ENCODE data around the gene PPL.

The PPL gene

DNA sequence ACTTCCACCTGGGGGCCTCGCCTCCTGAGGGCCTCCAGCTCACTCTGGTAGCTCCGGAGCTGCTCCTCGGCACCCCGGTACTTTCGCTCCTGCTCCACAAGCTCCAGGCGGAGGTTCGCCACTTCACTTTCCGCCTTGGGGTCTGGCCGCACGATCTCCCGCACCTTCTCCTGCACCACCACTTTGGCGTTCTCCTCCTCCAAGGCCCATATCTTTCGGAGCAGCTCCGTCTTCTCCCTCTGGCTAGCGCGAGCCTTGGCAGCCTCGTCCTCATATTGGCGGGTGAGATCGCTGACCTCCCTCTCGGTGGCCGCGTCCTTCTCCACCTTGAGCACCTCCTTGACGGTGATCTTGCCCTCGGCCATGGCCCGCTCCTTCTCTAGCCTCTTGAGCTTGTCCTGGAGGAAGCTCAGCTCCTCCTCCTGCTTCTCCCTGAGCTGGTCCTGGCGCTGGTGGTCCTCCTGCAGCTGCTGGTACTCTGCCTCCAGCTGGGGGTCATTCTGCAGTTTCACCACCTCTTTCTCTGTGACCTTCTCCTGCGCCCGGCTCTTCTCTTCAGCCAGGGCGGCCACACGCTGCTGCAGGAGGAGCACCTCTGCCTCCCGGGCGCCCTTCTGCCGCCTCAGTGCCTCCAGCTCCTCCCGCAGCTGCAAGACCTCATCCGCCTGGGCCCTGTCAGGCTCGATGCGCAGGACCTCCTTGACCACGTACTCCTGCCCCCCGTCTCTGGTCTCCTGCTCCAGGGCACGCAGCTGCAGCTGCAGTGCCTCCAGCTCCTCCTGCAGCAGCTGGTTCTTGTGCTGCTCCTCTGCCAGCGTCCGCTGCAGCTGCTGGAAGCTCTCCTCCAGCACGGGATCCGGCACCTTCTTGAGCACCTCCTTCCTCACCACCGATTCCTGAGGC is 51.7 kb downstream of the PPL start:
- no peak for DNase-seq

DNA sequence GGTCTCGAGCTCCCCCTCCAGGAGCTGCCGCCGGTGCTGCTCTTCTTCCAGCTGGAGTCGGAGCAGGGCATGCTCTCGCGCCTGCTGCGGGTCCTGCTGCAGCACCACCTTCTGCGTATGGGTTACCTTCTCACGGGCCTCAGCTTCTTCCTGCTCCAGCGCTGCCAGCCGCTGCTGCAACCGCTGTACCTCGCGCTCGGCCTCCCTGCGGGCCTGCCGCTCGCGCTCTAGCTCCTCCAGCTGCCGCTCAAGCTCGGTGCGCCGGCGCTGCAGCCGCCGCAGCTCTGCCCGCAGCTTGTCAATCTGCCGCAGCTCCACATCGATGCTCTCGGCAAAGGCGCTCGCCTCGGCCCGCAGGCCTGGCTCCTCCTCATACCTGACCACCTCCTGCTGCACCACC is 52.7 kb downstream of the PPL start:
- no peak for DNase-seq

DNA sequence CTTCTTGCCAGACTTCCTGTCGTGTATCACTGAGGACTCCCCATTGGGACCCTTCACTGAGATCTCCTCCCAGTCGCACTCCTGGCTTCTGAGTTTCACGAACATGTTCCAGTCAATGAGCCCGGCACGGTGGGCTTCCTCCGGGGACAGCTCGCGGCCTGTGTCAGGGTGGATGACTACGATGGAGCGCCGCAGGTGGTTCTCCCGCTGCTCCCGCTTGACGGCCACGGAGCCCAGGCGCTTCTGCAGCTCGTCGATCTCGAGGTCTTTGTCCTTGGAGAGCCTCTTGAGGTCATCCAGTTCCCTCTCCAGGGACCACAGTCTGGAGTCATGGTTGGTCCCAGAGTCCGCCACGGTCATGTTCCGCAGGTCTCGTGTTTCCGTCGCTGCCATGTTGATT is 53.4 kb downstream of the PPL start:
- no peak for DNase-seq

DNA sequence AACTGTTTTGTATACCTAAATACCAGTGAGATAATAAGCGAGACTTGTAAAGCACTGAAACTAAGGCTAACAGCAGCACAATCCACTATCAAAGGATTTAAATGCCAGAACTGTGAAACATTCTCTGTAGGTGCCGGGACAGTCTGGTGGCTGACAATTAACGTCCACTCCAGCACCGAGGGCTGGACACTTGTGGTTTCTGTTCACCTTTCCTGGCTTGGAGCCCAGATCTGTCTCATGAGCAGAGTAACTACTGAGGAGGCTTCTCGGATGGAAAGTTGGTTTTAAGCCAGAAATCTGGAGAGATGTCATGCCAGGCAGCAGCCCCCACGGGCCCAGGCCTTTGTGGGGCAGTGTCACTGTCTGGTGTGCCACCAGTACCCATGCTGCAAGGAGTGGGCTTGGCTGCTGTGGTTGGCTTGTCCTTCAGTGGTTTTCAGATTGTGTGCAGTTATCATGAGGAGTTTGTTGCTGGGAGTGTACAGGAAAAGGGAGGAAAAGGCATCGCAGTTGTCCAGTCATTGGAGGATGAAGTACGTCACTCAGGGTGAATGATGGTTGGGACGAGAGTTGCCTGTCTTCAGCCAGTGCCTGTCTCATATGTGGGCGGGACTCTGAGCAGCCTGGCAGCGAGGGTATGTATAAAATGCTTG is 54.2 kb downstream of the PPL start:
- no peak for DNase-seq

DNA sequence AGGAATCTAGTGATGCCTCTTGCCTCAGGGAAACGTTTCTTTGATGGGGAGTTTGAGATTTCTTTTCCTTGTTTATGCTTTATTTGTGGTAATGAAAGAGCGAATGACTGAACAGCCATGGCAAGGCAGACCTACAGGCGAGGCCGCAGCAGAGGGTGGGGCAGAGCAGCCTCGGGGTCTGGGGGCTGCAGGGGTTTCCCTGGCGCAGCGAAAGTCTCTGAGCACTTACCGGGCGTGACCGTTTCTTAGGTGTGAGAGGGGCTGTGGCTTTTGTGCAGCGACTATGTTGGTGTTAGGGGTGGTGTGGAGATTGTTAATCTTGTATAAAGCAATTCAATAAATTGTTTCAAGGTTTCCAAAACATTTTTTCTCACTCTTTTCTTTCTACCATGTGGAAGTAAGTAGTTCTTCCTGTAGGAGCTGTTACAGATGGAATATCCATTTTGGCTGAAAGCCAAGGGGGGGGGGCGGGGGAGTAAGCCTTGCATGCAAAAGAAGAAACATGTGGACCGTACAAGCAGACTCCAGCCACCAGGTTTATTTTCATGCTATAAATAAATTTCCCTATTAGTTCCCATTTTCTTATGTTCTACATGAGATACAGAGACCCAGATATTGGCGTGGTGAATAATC is 54.8 kb downstream of the PPL start:
- DNase-seq, result no peak

DNA sequence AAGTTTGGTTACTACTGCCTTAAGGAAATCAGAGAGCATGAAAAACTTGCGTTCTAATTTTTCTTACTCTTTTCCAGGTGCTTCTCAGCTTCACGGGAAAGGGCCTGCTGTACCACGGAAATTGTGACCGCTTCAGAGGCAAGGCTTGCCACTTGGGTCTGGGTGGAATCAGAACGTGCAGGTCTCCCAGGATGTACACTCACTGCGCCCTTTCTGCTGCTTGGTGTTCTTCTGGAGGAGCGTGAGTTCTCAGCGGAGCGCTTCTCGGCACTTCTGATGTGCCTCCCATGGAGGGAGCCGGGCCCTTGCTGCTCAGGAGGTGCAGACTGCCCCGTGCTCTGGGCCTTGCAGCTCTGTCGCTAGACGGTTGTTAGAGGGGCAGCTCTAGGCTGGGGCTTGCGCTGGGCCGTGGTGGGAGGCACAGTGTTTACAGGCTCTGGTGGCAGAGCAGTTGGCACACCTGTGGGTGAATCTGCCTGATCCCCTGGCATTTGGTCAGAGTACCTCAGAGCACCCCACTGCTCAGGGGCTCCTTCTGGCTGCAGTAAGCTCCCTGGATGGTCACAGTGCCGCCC is 56.9 kb downstream of the PPL start:
- no peak for DNase-seq

DNA sequence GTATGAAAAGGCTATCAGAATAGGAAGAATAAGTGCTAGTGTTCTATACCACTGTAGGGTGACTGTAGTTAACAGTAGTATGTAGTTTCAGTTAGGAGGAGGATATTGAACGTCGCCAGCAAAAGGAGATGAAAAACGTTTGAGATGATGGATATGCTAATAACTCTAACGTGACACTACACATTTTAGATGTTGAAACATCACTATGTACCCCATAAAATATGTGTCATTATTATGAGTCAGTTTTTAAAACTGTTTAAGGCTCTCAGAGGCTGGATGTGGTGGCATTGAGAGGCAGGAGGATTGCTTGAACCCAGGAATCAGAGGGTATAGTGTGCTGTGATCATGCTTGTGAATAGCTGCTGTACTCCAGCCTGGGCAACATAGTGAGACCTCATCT is 57.9 kb downstream of the PPL start:
- no peak for DNase-seq

DNA sequence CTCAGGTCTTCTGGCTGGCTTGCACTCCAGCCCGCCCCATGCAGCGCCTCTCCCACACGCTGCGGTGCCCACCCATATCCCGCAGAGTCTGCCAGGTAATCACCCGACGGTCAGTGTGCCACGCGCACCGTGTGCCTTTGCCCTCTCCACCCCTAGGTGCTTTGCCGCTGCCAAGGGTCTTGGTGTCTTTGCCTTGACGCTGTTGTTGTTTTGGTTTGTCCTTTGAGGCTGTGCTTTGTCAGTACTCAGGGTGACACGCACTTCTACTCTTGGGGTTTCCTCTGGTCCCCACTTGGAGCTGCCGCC is 59.6 kb downstream of the PPL start:
- DNase-seq, result no peak

DNA sequence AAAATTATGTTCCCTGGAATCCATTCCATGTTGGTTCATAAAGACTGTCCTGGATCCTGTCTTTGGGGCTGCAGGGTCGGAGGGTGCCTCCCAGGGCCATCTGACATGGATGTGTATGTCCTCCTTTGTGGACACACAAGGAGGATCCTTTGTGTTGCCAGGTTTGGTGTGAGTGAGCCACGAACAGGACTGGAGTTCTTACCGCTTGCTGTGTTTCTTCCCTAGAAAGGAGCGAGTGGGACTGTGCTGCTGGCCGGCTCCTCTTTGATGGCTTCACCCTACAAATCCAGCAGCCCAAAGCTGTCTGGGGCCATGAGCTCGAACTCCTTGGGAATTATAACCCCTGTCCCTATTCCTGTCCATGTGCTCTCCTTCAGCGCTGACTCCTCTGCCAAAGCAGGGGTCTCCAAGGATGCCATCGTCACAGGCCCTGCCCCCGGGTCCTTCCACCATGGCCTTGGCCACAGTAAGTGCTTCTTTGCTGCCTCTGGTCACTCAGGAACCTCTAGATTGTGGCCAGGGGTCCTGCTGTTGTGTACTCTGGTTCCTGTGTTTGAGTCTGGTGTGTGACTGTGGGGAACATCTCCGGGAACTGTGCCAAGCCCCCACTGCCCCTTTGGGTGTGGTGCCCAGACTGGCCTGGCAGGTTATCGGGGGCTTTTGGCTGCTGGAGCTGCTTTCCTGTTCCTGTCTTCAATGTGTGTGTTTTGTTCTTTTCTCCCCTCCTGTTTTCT is 60.1 kb downstream of the PPL start:
- no peak for DNase-seq

DNA sequence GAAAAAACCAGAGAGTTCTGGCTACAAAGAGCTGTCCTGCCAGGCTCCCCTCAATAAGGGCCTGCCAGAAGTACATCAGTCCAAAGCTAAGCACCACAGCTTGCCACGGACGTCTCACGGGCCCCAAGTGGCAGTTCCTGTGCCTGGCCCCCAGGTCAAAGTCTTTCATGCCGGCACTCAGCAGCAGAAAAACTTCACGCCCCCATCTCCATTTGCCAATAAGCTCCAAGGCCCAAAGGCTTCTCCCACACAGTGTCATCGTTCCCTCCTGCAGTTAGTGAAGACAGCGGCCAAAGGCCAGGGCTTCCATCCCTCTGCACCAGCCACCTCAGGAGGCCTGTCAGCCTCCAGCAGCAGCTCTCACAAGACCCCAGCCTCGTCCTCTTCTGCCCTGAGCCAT is 62.3 kb downstream of the PPL start:
- no peak for DNase-seq

DNA sequence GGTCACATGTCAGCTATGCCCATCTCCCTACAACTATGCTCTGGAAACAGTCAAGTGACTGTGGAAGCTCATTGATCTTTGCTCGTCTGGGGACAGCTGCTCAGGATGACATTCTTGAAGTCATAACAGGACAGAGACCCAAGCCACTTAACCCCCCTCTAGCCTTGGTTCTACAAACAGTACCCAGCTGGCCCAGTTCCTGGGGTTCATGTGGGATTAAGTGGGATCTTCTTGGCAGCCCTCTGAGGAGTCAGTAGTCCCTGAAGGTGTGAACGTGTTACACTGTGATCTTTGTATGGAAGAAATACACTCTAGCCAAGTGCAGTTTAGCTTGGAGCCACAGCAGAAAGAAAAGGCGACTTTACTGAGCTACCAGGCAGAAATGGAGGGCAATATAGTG is 63.9 kb downstream of the PPL start:
- DNase-seq, result no peak

DNA sequence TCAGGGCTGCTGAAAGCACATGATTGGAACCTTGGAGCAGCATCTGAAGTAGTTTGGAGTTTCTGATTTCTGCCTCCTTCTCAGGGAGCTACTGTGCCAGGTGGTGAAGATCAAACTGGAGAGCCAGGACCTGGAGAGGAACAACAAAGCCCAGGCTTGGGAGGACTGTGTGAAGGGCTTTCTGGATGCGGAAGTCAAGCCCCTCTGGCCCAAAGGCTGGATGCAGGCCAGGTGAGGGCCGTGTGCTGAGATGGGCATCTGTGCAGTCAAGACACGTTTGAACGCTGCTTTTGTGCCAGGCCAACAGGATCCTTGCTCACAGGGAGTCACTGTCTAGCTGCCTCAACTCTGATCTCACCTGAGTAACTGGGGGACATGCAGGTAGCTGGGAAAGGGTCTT is 65.9 kb downstream of the PPL start:
- DNase-seq, result no peak

DNA sequence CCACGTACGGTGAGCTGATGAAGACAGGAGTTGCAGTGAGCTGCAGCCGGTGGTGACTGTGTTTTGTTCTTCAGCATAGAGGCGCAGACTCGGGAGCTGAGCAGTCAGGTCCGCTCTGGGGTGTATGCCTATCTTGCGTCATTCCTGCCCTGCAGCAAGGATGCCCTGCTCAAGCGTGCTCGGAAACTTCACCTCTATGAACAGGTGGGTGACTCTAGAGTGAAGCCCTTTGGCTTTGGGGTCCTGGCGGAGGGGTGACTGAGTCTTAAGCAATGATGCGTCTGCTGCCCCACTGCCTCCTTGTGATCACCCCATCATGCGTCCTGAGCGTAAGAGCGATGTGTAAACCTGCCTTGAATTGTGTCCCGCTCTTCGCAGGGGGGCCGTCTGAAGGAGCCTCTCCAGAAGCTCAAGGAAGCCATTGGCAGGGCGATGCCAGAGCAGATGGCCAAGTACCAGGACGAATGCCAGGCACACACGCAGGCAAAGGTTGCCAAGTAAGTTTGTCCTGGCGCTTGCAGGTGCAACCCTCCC is 66.7 kb downstream of the PPL start:
- no peak for DNase-seq

DNA sequence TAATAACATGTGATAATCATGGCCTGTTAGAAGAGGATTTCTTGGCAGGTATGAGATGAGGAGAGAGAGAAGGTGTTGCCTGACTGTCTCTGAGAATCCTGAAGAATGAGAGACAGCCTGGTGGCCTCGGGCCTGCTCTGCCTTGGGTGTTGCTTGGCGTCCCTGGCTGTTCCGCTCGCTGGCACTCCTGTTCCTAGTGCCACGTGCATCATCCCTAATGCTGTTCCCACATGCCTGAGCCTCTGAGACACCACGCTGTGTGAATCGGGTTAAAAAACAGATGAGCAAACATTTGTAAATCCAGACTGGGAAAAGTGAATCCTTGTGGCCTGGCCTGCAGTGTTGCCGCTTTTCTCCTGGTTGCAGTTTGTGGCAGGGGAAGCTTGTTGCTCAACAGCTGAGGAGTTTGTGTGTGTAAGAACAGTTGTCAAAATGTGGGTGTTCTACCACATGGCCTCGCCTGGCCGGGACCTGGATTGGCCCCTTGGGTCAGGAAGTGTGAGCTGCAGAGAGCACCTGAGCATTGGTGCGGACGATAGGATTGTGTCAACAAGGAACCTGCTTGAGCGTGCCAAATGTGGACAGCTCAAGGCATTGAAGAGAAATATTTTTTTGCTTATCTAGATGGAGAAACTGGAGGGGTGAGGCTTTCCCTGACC is 67.7 kb downstream of the PPL start:
- DNase-seq, result no peak

DNA sequence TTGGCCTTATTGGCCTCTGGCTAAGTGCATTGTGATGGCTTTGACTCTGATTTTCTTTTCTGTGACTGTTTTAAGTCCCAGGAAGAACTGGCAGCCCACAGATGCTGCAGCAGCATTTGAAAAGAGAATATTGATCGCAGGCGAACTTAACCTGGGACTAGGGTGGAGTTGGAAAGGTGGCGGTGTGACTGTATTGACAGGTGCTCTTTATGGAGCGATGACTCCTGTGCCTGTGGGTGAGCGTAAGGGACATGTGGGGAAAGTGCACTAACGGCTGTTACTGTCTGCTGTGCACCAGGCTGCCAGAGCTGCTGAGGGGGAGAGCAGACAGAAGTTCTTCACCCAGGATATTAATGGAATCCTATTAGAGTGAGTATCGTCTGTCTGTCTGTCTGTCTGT is 68.4 kb downstream of the PPL start:
- DNase-seq, result no peak

DNA sequence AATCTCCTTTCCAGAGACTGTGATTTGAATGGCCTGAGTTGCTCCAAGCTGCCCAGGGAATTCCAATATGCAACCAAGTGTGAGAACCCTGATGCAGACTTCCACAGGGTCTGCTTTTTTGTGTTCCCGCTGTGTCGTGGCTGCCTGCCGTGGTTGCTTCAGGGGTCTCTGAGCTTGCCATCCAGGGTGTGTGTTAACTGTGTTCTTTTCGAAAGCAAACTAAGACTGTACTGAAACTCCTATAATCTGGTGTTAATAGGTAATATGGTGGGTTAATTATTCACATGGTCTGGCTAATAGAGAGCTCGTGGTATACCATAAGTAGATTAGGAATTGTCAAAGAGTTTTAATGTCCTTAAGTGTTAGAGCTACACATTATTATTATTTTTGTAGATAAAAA is 68.9 kb downstream of the PPL start:
- no peak for DNase-seq

DNA sequence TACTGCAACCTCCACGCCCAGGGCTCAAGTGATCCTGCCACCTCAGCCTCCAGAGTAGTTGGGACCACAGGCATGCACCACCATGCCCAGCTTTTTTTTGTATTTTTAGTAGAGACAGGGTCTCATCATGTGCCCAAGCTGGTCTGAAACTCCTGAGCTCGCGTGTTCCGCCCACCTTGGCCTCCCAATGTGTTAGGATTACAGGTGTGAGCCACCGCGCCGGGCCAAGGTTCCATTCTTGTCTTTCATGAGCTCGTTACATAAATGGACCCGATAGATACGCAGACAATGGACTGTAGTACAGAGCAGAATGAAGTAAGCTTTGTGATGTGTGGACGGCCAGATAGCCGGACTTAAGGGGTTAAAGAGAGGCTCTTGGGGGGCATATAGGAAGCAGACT is 70.4 kb downstream of the PPL start:
- DNase-seq, result no peak

DNA sequence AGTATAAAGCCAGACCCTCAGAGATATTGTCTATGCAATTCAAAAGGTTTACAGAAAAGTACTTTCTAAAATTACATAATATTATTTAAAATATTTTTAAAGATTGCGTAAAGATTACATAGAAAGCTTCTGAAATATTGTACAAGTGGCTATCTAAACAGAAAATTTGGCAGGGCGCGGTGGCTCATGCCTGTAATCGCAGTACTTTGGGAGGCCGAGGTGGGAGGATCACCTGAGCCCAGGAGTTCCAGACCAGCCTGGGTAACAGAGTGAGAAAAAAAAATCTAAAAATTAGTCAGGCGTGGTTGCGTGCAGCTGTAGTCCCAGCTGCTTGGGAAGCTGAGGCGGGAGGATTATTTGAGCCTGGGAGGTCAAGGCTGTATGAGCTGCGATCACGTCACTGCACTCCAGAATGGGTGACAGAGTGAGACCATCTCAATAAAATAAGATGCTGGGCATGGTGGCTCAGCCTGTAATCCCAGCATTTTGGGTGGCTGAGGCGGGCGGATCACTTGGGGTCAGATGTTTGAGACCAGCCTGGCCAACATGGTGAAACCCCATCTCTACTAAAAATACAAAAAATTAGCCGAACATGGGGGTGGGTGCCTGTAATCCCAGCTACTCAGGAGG is 71.6 kb downstream of the PPL start:
- no peak for DNase-seq

DNA sequence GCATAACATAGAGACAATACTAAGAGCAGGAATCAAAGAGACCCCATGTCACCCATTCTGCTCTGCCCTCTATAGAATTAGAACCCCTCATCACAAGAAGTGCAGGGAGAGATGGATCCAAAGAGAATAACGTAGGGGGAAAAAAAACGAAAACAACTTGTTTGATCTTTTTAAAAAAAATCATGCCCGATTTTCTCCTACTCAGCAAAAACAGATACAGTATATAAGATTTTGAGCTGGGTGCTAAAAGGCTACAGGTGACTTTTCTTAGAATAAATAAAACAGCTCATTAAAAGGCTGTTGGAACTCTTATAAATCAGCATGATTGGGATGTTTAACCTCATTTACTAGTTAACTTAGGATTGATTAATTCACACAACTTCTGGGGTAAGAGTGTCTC is 72.2 kb downstream of the PPL start:
- no peak for DNase-seq

DNA sequence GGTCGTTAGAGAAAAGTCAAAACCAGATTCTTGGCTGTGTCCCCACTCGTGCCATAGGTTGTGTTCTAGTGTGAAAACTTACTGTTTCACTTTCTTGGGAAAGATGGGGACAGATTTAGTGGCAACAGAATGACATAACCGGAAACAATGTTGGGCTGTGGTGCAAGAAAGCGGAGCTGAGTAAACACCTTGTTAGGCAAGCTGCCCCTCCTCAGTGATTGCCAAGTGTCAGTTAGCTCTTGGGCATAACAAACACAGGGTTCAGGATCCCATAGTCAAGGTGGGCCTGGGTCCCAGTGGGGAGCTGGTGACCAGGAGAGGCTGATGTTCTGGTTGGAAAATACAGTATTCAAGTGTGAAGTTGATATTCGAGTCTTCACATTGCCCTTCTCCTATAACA is 74.3 kb downstream of the PPL start:
- DNase-seq, result peak; percentile 31

DNA sequence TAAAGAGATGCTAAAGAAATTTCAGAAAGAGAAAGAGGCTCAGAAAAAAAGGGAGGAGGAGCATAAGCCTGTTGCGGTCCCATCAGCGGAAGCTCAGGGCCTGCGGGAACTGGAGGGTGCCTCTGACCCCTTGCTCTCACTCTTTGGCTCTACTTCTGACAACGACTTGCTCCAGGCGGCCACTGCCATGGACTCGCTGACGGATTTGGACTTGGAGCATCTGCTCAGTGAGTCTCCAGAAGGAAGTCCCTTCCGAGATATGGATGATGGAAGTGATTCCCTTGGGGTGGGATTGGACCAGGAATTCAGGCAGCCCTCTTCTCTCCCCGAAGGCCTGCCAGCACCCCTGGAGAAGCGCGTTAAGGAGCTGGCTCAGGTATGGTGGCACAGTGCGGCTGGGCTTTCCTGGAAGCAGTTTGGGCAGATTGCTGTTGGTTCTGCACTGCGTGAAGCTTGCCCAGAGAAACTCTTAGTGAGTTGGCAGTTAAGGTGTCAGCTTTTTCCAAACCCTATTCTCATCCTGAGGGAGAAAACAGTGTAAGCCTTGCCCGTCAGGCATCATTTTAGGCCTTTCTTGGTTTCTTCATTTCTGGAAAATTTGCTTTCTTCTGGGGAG is 76.1 kb downstream of the PPL start:
- DNase-seq, result no peak

DNA sequence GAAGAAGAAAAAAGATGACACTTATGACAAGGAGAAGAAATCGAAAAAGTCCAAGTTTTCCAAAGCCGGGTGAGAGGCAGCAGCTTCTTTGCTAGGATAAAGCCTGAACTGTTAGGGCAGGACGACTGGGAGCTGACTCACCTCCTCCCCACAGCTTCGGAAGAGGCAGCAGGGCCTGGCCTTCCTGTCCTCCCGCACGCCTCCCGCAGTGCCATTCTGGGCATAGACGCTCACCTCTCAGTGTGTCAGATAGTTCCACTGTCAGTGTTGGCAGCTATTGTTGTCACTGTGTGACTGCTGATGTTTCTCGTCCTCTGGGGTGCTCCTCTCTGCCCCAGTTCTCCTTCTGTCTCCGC is 77.1 kb downstream of the PPL start:
- DNase-seq, result no peak
